Karpas-422 (cell line): Measurements from ENCODE around the gene RAET1G. TPM values are rescaled to one million over a fixed set of nuclear protein-coding genes. Genes with fewer than 3 reads are reported as not detected.

ENCODE experiments used
- total RNA-seq: library from RNA; depleted of rRNA; stranded (reverse); fragments of >200 nt; shearing (Covaris generic); gene quantifications from 2 replicates; pipeline ENCODE4 v1.2.3, GENCODE V29; 2014; ENCODE audit warnings: low replicate concordance; rRNA removed

RAET1G gene
- total RNA-seq, 1 experiment from 2014 or later, result not detected

Other genes starting within 250 kb of the RAET1G start
- 13.5 and 29.7 TPM in 2 replicates for gene LATS1, start 205.0 kb downstream of the RAET1G start, total RNA-seq
- gene NUP43, start 176.6 kb downstream of the RAET1G start, total RNA-seq, result 35.7 and 37.8 TPM in 2 replicates
- gene PCMT1, start 173.4 kb downstream of the RAET1G start, total RNA-seq, result 79.1 and 116 TPM in 2 replicates
- 3.5 and 5.4 TPM in 2 replicates for gene LRP11, start 58.8 kb downstream of the RAET1G start, total RNA-seq
- gene RAET1E, start 25.0 kb downstream of the RAET1G start, total RNA-seq, result not detected in 2 replicates
- gene ULBP2, start 18.9 kb upstream of the RAET1G start, total RNA-seq, result 0.56 and 0.76 TPM in 2 replicates
- gene ULBP1, start 40.8 kb upstream of the RAET1G start, total RNA-seq, result 1.0 and 5.1 TPM in 2 replicates
- not detected in 2 replicates for gene RAET1L, start 102.4 kb upstream of the RAET1G start, total RNA-seq
- gene ULBP3, start 146.0 kb upstream of the RAET1G start, total RNA-seq, result 1.7 and 3.5 TPM in 2 replicates
- 0.32 TPM in 1 of 2 replicates, not detected in the other for gene PPP1R14C, start 219.9 kb upstream of the RAET1G start, total RNA-seq